HEK293 (cell line): ENCODE results near the gene SCAF1.

Source experiments
- GLI4 ChIP-seq: fragments of 450-650 bp; formaldehyde crosslinking; IDR thresholded peaks from 2 replicates; pipeline ENCODE4 v1.5.1; 2016; ENCODE audit warnings: missing biosample characterization, missing genetic modification characterization
- SETDB1 ChIP-seq: IDR thresholded peaks from one replicate; pipeline ENCODE4 v1.6.1; 2017; ENCODE audit warnings: mild to moderate bottlenecking, low read length, moderate library complexity, mixed read lengths; ENCODE audit not compliant: insufficient read length
- ZBTB1 ChIP-seq: fragments of 450-650 bp; formaldehyde crosslinking; IDR thresholded peaks from 2 replicates; pipeline ENCODE4 v1.5.1; 2016; ENCODE audit warnings: missing biosample characterization, missing genetic modification characterization
- ZBTB21 ChIP-seq: fragments of 450-650 bp; formaldehyde crosslinking; IDR thresholded peaks from 2 replicates; pipeline ENCODE4 v1.5.1; 2017; ENCODE audit warnings: missing biosample characterization, missing genetic modification characterization
- ZNF174 ChIP-seq: fragments of 450-650 bp; formaldehyde crosslinking; IDR thresholded peaks from 2 replicates; pipeline ENCODE4 v1.5.0; 2017; ENCODE audit warnings: missing biosample characterization, mild to moderate bottlenecking, missing genetic modification characterization
- ZNF274 ChIP-seq, 2 experiments: fragments of 200-500 bp in 1 of 2; fragments of 450-650 bp in 1 of 2; sonication (Bioruptor generic) in 1 of 2; formaldehyde crosslinking in 1 of 2; IDR thresholded peaks; 2 replicates each; pipeline versions ENCODE4 v1.5.1 to v1.6.1; 2014 to 2016; ENCODE audit warnings: borderline replicate concordance in 1 of 2, inconsistent platforms in 1 of 2, low read length in 1 of 2, missing biosample characterization in 1 of 2, missing genetic modification characterization in 1 of 2
- ZNF664 ChIP-seq: fragments of 450-650 bp; formaldehyde crosslinking; IDR thresholded peaks from 2 replicates; pipeline ENCODE4 v1.5.1; 2016; ENCODE audit warnings: missing biosample characterization, missing genetic modification characterization
- ZNF76 ChIP-seq: fragments of 450-650 bp; formaldehyde crosslinking; IDR thresholded peaks from 2 replicates; pipeline ENCODE4; 2016; ENCODE audit warnings: low read depth, missing biosample characterization, missing genetic modification characterization, borderline replicate concordance
- TF ChIP-seq, protein P1 (sequence below): fragments of 450-650 bp; formaldehyde crosslinking; IDR thresholded peaks from 2 replicates; pipeline ENCODE4 v1.5.1; 2017; ENCODE audit warnings: missing biosample characterization, missing genetic modification characterization
- TF ChIP-seq, protein P2 (sequence below): fragments of 450-650 bp; formaldehyde crosslinking; IDR thresholded peaks from 2 replicates; pipeline ENCODE4 v1.5.1; 2016; ENCODE audit warnings: missing biosample characterization, missing genetic modification characterization
- TF ChIP-seq, protein P3 (sequence below): IDR thresholded peaks from 2 replicates; pipeline ENCODE4 v1.6.1; 2011; ENCODE audit warnings: mild to moderate bottlenecking, low read depth, low read length, borderline replicate concordance

DNA sequence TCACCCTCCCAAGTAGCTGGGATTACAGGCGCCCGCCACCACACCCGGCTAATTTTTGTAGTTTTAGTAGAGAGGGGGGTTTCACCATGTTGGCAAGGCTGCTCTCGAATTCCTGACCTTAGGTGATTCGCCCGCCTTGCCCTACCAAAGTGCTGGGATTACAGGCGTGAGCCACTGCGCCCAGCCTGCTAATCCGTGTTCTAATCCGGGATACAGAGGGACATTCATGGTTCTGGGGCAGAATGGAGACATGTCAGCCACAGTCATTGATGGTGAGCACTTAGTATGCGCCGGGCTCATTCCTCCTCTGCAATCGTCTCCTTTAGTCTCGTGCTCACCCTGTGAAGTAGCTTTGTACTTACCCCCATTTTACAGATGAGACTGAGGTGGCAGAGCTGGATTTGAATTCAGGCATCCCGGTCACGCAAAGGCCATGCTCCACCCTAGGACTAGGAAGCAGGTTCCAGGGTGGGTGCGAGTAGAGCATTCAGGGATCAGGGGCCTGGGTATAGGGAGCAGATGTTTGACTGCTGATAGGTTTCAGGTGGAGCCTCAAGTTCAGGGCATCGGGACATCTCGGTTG is 10.3 kb upstream of the SCAF1 start:
- TF ChIP-seq GLI4 (tag by site-specific recombination) (no peak), ZNF274 (IDR thresholded peaks at IDR 0.05; ENCODE audit: low read length) (no peak), ZNF274 (tag by site-specific recombination; IDR thresholded peaks at IDR 0.05; ENCODE audit: borderline replicate concordance) (no peak), ZNF76 (tag by site-specific recombination) (no peak), ZBTB1 (tag by site-specific recombination) (no peak), ZNF664 (tag by site-specific recombination) (no peak), ZNF174 (no peak), ZBTB21 (tag by site-specific recombination) (no peak), SETDB1 (no peak)
- TF ChIP-seq, protein P1, sequence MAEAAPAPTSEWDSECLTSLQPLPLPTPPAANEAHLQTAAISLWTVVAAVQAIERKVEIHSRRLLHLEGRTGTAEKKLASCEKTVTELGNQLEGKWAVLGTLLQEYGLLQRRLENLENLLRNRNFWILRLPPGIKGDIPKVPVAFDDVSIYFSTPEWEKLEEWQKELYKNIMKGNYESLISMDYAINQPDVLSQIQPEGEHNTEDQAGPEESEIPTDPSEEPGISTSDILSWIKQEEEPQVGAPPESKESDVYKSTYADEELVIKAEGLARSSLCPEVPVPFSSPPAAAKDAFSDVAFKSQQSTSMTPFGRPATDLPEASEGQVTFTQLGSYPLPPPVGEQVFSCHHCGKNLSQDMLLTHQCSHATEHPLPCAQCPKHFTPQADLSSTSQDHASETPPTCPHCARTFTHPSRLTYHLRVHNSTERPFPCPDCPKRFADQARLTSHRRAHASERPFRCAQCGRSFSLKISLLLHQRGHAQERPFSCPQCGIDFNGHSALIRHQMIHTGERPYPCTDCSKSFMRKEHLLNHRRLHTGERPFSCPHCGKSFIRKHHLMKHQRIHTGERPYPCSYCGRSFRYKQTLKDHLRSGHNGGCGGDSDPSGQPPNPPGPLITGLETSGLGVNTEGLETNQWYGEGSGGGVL (tag by site-specific recombination), result no peak
- TF ChIP-seq, protein P2, sequence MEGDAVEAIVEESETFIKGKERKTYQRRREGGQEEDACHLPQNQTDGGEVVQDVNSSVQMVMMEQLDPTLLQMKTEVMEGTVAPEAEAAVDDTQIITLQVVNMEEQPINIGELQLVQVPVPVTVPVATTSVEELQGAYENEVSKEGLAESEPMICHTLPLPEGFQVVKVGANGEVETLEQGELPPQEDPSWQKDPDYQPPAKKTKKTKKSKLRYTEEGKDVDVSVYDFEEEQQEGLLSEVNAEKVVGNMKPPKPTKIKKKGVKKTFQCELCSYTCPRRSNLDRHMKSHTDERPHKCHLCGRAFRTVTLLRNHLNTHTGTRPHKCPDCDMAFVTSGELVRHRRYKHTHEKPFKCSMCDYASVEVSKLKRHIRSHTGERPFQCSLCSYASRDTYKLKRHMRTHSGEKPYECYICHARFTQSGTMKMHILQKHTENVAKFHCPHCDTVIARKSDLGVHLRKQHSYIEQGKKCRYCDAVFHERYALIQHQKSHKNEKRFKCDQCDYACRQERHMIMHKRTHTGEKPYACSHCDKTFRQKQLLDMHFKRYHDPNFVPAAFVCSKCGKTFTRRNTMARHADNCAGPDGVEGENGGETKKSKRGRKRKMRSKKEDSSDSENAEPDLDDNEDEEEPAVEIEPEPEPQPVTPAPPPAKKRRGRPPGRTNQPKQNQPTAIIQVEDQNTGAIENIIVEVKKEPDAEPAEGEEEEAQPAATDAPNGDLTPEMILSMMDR (tag by site-specific recombination), result no peak
- TF ChIP-seq, protein P3, sequence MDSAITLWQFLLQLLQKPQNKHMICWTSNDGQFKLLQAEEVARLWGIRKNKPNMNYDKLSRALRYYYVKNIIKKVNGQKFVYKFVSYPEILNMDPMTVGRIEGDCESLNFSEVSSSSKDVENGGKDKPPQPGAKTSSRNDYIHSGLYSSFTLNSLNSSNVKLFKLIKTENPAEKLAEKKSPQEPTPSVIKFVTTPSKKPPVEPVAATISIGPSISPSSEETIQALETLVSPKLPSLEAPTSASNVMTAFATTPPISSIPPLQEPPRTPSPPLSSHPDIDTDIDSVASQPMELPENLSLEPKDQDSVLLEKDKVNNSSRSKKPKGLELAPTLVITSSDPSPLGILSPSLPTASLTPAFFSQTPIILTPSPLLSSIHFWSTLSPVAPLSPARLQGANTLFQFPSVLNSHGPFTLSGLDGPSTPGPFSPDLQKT, result no peak
